MM.1S (cell line): Measurements from ENCODE around the gene CFAP97D1.

Experiments
- EZH2 ChIP-seq: fragments of 300-600 bp; sonication (generic); optimal IDR thresholded peaks from 2 replicates; pipeline ENCODE3; 2017; ENCODE audit warnings: low read depth, mild to moderate bottlenecking, antibody characterized with exemption, low read length, mixed read lengths
- EZH2phosphoT487 ChIP-seq: fragments of 300-600 bp; sonication (generic); IDR thresholded peaks from 2 replicates; pipeline ENCODE4 v1.6.1; 2018; ENCODE audit warnings: antibody characterized with exemption, low read length
- TF ChIP-seq, protein P1 (sequence below): fragments of 300-600 bp; sonication (generic); IDR thresholded peaks from 2 replicates; pipeline ENCODE4 v1.5.1; 2016; ENCODE audit warnings: antibody characterized with exemption, low read length, mixed read lengths

- TF ChIP-seq EZH2 = no peak
- TF ChIP-seq, protein P1, sequence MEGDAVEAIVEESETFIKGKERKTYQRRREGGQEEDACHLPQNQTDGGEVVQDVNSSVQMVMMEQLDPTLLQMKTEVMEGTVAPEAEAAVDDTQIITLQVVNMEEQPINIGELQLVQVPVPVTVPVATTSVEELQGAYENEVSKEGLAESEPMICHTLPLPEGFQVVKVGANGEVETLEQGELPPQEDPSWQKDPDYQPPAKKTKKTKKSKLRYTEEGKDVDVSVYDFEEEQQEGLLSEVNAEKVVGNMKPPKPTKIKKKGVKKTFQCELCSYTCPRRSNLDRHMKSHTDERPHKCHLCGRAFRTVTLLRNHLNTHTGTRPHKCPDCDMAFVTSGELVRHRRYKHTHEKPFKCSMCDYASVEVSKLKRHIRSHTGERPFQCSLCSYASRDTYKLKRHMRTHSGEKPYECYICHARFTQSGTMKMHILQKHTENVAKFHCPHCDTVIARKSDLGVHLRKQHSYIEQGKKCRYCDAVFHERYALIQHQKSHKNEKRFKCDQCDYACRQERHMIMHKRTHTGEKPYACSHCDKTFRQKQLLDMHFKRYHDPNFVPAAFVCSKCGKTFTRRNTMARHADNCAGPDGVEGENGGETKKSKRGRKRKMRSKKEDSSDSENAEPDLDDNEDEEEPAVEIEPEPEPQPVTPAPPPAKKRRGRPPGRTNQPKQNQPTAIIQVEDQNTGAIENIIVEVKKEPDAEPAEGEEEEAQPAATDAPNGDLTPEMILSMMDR = no peak
- TF ChIP-seq EZH2phosphoT487 = no peak
These were observed 26.6 kb upstream of the CFAP97D1 start for GRCh38 chr17:43753493-43754129.
